ENCODE data around the gene CACNA1C.

Gene CACNA1C

DNA sequence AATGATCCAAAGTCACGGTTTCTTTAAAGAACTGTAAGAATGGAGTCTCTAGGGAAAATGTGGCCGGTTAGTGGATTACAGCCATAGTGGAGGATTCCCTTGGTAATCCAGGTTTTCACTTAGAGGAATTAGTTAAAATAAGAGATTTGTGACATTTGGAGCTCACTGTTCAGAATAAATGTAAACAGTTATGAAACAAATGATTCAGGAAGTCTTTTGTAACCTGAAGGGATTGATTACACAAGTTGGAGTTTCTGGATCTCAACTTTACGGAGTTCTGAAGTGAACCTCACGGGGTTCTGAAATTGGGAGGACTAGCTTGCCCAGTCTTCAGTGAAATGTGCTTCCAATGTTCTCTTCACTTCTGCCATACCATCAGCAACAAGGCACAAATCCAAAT, 507.6 kb downstream of the CACNA1C start:
- in situ Hi-C loops (cut with MboI; ENCODE audit: low sequenced_read_pairs) = no loop called here

DNA sequence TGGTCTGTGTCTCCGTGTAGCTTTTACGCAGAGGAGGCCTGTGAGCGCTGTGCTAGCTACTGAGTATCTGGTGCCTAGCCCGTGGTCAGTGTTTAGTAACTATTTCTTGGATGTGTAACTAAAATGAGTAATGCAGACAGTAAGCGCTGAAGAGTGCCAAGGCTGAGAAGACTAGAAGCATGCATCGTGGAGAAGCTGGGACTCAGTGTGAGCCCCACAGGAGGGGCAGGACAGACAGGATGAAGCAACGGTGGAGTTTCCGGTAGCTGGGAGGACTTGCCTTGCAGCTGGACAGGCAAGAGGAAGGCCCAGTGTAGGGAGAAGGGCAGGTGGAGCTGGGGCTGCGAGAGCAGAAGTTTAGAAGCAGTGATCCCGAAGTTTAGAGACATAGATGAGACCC, 508.6 kb downstream of the CACNA1C start:
- in situ Hi-C loops (cut with MboI; ENCODE audit: low sequenced_read_pairs) = no loop called here

DNA sequence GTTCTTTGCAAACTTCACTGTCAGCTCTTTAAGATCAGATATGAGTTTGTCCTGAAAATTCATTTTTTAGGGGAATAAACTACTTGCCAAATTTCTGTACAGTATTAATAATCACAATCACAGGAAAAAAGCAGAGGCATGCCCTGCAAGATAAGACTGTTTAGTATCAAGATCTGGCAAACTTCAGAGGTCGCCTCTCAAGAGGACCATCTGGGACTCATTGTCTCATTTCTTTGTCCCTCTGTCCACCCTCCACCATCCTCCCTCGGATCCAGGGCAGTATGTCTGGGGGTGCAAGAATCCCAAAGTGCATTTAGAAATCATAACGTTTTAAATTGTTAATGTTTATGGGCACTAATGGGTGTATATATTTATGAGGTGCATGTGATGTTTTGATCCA, 509.6 kb downstream of the CACNA1C start:
- in situ Hi-C loops (cut with MboI; ENCODE audit: low sequenced_read_pairs) = no loop called here

DNA sequence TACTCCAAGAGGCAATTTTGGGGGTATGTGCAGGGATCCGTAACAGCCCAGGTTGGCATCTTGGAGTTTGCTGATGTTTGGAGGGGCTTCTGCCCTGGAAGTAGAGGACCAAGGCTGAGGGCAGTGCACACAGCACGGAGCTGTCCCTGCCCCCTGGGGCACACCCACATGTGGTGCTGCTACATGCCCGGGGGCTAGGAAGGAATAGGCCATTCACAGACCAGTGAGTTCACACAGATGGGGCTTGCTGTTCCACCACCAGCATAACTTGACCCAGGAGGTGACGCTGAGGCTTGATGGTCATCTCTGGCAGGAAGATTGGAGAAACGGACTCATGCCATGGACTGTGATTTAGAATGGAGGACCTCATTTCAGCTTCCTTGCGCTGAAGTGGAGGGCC, 510.9 kb downstream of the CACNA1C start:
- in situ Hi-C loops (cut with MboI; ENCODE audit: low sequenced_read_pairs) = no loop called here

DNA sequence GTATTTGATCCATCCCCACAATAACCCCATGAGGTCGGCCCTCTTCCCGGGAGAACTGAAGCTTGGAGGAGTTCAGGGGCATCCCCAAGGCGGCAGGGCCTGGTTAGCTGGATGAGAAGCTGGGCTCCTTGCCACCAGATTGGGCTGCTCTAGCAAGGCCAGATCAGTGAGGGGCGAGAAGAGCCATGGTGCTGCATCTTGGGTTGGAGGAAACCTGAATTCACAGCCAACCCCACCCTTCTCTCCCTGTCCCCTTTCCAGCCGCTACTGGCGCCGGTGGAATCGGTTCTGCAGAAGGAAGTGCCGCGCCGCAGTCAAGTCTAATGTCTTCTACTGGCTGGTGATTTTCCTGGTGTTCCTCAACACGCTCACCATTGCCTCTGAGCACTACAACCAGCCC, 513.4 kb downstream of the CACNA1C start:
- in situ Hi-C loops (cut with MboI; ENCODE audit: low sequenced_read_pairs) = no loop called here

DNA sequence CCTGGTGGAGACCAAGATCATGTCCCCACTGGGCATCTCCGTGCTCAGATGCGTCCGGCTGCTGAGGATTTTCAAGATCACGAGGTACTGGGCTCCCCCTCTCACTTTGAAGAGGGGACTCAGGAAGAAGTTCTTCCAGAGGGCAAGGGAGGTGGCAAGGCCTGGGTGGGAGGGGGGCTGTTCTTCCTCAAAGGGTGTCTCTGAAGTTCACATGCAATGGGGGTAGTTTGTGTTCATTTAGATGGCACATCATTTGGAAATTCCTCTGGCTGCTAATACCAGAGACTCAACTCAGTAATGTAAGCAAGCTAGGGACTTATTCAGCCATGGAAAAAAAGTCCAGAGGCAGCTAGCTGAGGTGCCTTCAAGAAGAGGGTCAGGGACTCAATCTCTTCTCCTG, 514.9 kb downstream of the CACNA1C start:
- in situ Hi-C loops (cut with MboI; ENCODE audit: low sequenced_read_pairs) = no loop called here

DNA sequence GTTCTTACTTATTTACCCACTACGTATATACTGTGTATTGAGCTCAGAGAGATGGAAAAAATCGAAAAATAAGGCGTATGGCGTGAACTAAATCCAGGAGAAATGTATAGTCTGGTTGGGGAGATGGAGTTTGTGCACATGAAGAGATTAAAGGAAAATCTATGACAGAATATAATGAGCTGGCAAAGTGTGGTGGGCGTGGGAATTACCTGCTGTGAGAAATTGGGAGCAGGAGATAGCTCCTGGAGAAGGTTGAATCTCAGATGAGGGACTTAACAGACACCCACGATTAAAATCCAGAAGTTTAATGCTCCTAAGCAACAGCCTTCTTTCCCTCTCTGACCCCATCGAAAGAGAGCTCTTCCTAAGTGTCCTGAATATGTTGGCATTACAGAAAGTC, 517.8 kb downstream of the CACNA1C start:
- in situ Hi-C loops (cut with MboI; ENCODE audit: low sequenced_read_pairs) = no loop called here

DNA sequence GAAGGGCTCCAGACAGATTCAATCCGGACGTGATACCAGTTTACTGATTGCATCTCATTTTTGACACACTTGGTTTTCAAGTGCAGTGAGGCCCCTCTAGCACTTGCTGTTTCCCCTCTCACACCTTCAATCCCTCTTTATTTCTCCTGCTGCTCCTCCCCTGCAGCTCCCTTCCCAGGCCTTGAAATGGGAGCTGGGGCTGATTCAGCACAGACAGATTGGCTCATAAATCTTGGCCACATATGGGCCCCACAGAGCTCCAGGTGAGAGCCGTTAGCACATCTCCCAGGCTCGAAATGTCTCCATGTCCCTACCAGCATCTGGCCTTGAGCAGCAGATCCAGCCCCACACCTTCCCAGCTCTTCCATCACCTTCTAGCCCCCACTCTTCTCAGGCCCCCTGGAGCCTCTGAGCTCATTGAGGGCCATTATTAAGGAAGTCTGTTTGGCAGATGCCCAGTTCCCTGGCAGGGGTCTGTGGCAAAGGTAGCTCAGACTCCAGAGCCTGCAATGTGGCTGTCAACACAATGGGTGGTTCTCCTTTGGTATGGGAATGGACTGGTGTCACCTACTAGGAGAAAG, 521.7 kb downstream of the CACNA1C start:
- in situ Hi-C loops (cut with MboI; ENCODE audit: low sequenced_read_pairs) = no loop called here

DNA sequence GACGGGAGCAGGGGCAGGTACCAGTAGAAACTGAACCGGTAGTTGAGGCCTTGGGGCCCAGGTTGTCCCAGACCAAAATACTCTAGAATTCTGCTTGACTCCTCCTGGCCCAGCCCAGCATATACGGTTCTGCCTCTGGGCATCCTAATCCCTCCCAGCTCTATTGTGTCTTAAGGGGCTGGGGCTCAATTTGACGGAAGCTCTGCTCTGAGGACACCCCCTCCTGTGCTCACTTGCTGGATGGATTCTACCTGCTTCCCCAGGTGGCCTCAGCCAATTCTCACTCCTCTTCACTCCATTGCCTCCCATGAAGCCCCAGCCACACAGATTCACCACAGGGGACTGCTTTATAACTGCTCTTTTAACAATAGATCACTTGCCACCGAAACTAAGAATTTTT, 522.5 kb downstream of the CACNA1C start:
- in situ Hi-C loops (cut with MboI; ENCODE audit: low sequenced_read_pairs) = loop anchor here (25.0 kb wide), 1 partner anchor 513 kb away; the partner anchor contains the start of gene CACNA1C

DNA sequence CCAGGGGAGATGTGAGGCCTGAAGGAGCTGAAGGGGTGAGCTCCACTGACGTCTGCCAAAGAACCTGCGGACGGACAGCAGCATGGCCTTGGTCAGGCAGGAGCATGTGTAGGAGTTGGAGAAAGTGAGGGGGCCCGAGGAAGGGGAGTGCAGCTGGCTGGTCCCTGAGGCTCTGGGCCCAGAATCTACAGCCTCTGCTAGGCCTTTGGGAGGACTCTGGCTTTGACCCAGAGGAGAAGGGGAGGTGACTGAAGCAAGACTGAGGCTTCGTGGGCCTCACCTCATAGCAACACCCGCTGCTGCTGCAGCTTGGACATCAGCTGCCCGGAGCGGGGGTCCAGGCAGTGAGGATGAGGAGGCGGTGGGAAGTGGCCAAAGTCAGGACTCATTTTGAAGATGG, 525.4 kb downstream of the CACNA1C start:
- in situ Hi-C loops (cut with MboI; ENCODE audit: low sequenced_read_pairs) = loop anchor here (25.0 kb wide), 1 partner anchor 516 kb away; the partner anchor contains the start of gene CACNA1C

DNA sequence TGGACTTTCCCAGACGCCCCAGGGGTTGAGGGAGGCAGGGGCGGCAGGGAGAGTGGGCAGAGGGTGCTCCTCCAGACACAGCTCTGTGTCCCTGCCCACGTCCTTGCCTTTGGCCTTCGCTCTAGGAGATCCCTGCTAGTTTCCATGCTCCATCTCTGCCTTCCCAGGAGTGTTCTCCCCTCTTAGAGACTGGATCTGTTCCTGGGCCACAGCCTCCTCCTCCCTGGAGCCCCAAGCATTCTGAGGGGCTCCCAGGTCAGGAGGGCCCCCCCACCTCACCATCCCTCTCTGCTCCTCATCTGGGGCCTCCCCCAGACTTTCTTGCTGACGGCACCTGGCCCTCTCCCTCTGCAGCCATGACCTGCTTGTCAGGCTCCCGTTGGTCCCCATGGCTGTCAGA, 526.0 kb downstream of the CACNA1C start:
- in situ Hi-C loops (cut with MboI; ENCODE audit: low sequenced_read_pairs) = loop anchor here (25.0 kb wide), 1 partner anchor 516 kb away; the partner anchor contains the start of gene CACNA1C

DNA sequence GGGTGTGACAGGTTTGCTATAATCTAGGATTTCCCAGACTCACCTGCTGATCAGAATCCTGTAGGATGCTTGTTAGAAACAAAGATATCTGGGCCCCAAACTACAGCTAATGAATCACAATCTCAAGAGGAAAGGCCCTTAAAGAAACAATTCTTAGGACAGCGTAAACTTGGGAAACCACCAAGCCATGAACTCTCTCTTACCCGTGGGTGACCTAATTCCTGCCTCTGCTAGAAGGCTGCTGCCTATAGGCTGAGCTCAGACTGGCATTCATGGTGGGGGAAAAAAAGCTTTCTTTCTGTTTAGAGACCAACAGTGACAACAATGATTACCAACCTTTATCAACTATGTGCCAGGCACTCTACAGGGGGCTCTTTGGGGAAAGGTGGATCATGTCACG, 528.0 kb downstream of the CACNA1C start:
- in situ Hi-C loops (cut with MboI; ENCODE audit: low sequenced_read_pairs) = loop anchor here (25.0 kb wide), 1 partner anchor 519 kb away; the partner anchor contains the start of gene CACNA1C

DNA sequence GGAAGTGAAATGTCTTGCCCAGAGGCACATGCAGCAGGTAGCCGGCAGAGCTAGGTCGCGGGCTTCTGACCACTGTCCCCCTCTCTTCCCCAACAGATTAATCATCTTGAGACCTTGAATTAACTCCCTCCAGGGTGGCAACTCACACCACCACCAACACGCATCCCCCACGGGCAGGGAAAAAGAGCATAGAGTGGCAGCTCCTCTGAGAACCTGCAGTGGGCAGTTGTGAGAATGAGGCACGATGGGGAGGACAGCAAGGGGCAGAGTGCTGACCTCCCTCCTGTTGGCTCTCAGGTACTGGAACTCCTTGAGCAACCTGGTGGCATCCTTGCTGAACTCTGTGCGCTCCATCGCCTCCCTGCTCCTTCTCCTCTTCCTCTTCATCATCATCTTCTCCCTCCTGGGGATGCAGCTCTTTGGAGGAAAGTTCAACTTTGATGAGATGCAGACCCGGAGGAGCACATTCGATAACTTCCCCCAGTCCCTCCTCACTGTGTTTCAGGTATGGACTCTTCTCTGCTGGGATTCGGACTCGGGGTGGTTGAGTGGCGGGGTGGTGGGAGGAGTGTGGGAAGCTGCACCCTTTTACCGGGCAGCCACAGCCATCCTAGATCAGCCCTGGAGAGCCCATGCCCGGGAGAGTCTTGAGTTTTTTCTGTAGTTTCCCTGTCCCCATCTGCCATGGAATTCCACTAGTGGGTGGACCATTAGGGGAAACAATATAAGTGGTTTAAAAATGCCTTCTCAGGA, 528.7 kb downstream of the CACNA1C start:
- in situ Hi-C loops (cut with MboI; ENCODE audit: low sequenced_read_pairs) = loop anchor here (25.0 kb wide), 1 partner anchor 519 kb away; the partner anchor contains the start of gene CACNA1C

DNA sequence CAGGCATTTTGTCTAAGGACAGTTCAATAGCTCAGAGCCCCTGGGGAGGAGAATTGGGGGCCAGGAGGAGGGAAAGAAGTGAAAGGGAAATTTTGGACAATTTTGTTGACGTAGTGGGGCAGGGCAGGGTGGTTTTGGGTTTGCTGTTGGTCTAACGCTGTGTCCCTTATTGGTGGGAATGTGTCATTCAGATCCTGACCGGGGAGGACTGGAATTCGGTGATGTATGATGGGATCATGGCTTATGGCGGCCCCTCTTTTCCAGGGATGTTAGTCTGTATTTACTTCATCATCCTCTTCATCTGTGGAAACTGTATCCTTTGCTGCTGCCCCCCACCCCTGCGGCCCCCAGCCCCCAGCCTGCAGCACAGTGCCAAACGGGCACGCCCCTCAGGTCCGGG, 529.8 kb downstream of the CACNA1C start:
- in situ Hi-C loops (cut with MboI; ENCODE audit: low sequenced_read_pairs) = loop anchor here (25.0 kb wide), 1 partner anchor 520 kb away; the partner anchor contains the start of gene CACNA1C

DNA sequence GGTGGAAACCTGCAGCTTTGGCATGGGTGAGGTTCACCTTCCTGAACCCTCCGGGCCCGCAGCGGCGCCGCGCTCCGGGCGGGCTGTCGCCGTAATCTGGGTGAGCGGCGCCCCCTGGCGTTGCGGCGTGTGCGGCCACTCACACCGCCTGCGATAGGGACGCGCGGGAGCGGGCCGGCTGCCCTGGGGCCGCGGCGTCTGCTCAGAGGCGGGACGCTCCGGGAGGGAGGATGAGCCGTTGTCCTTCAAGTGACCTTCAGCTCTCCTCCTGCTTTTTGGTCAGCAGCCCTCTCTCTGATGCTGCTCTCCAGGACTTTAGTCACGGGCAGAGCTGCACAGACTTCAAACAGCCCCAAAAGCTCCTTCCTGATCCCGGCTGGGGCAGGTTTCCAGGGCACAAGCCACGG, 530.3 kb downstream of the CACNA1C start:
- in situ Hi-C loops (cut with MboI; ENCODE audit: low sequenced_read_pairs) = loop anchor here (25.0 kb wide), 1 partner anchor 521 kb away; the partner anchor contains the start of gene CACNA1C

DNA sequence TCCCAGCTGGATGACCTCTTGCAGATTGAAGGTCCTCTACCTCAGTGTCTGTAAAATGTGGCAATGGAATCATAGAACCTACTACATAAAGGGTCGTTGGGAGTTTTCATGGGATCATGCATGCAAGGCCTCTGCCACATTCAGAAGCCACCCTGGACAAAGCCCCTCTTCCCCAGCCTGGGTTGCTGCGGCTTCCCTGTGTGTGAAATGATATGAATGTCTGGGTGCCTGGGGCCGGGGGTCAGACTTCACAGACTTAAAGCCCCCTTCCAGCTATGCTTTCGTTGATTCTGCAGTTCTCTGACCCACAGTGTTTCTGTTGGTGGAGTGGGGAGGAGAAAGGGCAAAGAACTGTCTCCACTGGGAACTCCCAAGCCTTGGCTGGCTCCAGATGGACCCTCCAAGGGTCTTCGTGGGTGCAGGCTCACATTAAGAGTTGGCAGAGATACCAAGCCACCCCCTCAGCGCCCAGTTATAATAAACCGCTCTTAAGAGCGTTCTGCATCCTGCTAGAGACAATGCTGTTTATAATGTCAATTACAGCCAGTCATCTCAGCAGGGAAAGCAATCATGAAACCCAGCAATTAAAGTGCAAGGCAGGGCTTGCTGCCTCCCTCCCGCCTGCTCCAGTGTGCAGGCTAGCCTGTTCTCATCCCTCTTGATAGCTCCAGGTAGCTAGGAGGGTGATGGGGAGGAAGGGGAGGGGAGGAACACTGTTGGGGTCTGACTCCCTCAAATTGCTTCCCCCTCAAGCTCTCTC, 531.0 kb downstream of the CACNA1C start:
- in situ Hi-C loops (cut with MboI; ENCODE audit: low sequenced_read_pairs) = loop anchor here (25.0 kb wide), 1 partner anchor 522 kb away; the partner anchor contains the start of gene CACNA1C

DNA sequence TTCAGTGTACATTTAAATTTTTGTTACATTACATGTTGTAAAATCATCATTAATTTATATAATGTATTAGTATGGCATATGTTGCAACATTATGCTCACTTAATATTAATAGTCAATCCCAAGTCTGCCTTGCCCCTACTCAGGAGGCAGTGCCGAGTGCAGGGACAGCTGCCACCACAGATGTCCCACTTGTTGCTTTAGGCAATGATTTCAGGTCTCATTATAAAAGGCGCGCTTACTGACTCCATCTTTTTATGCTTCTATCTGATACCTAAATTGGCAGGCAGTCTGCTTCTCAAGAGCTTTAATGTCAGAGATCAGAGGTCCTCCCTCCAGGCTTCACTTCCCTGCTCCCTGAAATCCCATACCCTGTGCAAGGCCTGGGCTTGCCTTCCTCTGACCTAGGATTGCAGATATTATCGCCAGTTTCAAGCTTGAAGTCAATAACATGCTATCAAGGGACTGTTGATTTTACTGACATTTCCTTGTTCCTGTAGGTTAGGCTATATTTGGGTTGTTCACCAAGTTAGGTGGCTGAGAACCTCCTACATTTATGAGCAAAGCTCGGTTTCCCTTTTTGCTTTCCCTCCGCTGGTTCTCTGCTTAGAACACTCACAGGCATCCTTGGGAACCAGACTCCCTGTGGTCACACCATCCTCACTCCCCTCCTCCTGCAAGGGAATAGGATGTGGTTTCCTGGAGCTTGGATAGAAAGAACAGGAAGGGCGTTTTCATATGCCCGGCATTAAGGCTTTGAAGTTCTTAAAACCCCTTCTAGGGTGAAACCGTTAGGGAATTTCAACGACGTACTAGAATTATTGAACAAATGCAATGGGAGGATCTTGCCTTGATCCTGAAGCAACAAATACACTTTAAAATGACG, 533.6 kb downstream of the CACNA1C start:
- in situ Hi-C loops (cut with MboI; ENCODE audit: low sequenced_read_pairs) = loop anchor here (25.0 kb wide), 1 partner anchor 524 kb away; the partner anchor contains the start of gene CACNA1C

DNA sequence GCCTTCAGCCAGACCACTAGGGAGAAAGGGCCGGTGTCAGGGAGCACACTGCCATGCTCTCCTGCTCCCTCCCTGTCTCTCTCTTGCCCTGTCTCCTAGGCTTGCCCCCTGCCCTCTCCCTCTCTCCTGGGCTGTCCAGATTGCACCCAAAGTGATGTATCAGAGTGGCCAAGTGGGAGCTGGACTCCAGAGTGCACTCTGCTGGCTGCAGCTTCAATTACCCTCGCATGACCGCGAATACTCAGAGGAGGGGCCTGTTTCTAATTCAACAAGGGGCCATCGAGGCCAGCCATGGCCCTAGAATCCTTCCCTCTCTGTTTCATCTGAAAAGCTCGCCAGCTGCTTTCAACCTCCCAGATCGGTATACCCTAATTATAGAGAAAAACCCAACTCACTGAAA, 535.6 kb downstream of the CACNA1C start:
- in situ Hi-C loops (cut with MboI; ENCODE audit: low sequenced_read_pairs) = loop anchor here (25.0 kb wide), 1 partner anchor 526 kb away; the partner anchor contains the start of gene CACNA1C

DNA sequence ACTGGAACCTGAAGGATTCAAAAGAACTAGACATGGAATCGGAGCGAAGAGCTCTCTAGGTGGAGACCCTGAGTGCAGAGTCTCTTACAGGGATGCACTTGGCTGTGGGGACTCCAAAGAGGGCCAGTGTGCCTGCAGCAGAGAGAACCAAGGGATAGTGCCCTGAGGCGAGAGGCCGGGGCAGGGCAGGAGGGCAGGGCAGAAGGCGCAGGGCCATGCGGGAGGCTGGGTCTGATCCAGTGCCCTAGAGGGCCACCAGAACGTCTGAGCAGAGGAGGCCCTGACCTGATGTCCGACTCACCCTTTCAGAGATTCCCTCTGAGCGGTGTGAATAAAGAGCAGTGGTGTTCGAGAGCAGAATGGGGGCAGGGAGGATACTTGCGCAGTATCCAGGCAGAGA, 536.6 kb downstream of the CACNA1C start:
- in situ Hi-C loops (cut with MboI; ENCODE audit: low sequenced_read_pairs) = loop anchor here (25.0 kb wide), 1 partner anchor 527 kb away; the partner anchor contains the start of gene CACNA1C

DNA sequence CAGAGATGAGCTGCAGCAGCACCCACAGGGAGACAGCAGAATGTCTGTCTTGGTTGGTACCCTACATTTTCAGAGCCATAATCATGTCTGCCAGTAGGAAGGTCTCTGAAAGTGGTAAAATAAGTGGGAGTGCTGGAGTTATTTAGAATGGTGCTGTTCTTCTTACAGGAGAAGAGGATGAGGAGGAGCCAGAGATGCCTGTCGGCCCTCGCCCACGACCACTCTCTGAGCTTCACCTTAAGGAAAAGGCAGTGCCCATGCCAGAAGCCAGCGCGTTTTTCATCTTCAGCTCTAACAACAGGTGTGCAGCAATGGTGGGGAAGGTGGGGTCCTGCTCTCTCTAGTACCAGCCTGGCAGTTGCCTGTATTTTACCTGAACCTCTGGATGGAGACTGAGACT, 540.3 kb downstream of the CACNA1C start:
- in situ Hi-C loops (cut with MboI; ENCODE audit: low sequenced_read_pairs) = loop anchor here (25.0 kb wide), 1 partner anchor 531 kb away; the partner anchor contains the start of gene CACNA1C

Data from HL-60/S4 treated with phorbol 12-myristate 13-acetate at 8.2 ng/mL for 4 days and 3 days (cell line).